Endometrial microvascular endothelial cells (primary cell): ENCODE measurements around the gene ABHD14A. TPM values are rescaled to one million over a fixed set of nuclear protein-coding genes. Genes with fewer than 3 reads are reported as not detected.

Experiments used
- in situ Hi-C: cut with HindIII; loops from 2 replicates; pipeline ENCODE4 v1.10.0; 2017; ENCODE audit warnings: low sequenced_read_pairs, low pct_unique_long_range_greater_than_20kb; ENCODE audit errors: inconsistent ontology term
- total RNA-seq: library from RNA; depleted of rRNA; stranded (reverse); fragments of >200 nt; gene quantifications from one replicate; pipeline ENCODE4 v1.2.3, GENCODE V29; 2015; ENCODE audit errors: inconsistent ontology term

ABHD14A gene
- total RNA-seq, 1 donor from 2014 or later: 31.7 TPM

DNA sequence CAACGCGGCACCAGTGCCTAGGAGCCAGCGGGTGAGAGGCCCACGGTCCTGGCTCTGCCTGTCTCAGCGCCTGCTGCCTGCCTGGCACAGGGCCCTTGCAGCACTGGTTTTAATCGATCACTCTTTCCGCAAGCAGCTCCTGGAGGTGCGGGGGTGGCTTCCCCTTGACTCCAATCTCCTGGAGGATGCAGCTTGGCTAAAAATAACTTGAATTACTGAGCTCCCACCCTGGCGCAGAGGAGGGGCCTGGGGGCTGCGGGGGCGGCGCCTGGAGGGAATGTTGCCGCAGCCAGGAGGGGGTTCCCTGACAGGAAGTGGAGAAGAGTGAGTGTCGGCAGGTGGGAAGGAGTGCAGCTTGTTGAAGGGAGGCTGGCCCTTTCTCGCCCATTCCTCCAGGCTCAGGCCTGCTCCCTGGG lies 30.7 kb downstream of the ABHD14A start:
- in situ Hi-C loops: no loop called here

- in situ Hi-C loops: no loop called here
Observed at GRCh38 chr3:52006017-52006819, 31.4 kb downstream of the ABHD14A start.

- in situ Hi-C loops: no loop called here
Observed at GRCh38 chr3:52006820-52007133, 31.9 kb downstream of the ABHD14A start.

DNA sequence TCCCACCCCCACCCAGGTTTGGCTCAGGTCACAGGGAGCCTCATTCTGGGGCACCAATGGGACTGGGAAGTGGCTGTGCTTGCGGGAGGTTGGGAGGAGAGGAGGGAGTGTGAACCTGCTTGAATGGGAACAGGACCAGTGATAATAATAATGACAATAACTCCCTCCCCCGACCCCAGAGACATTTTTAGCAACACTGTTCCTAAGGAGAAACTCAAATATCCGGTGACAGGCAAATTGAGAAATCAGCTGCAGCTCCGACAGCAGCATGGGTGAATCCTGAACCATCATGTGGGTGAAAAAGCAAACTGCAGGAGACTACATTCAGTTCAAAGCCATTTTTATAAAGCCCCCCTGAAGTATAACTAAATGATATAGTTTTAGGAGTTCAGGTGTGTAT lies 32.4 kb downstream of the ABHD14A start:
- in situ Hi-C loops: no loop called here

GRCh38 chr3:52010431-52010830 lies 35.6 kb downstream of the ABHD14A start:
- in situ Hi-C loops: no loop called here

GRCh38 chr3:52012699-52013098 lies 37.8 kb downstream of the ABHD14A start:
- in situ Hi-C loops: no loop called here

GRCh38 chr3:52013802-52014598 lies 39.1 kb downstream of the ABHD14A start:
- in situ Hi-C loops: no loop called here

GRCh38 chr3:52014613-52015012 lies 39.7 kb downstream of the ABHD14A start:
- in situ Hi-C loops: no loop called here

DNA sequence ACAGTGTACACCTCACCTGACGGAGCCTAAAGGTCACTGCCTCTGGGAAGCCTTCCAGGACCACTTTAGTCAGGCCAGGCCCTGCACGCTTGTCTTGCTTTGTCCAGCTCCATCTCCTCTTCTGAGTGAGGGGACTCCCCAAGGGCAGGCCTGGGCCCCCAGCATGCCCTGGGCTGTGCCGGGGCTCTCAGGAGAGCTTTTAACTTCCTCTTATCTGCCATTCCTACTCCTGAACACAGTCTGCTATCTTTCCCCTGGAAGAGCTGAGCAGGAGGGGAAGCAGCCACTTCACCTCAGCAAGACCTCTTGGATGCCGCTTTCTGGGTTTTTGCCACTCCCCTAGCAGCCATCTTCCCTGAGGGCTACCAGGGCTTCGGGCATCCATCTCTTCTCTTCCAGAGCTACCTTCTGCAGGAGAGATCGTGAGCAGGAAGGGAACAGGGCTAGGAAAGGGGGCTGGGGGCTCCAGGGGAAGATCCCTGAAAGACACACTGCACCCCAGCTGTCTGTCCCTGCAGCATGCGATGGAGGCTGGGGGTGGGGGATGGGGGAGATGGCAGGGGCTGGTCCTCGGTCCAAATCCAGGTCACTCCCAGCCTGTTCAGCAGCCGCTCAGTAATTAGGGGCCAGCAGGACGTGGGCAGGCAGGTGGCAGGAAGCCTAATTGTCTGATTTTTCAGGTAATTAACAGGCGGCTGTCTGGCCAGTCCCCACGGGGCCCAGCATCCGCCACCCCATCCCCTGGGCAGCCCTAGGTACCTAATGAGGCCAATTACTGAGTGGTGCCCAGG lies 40.8 kb downstream of the ABHD14A start:
- in situ Hi-C loops: no loop called here

- in situ Hi-C loops: no loop called here
Observed at GRCh38 chr3:52017586-52017985, 42.7 kb downstream of the ABHD14A start.

DNA sequence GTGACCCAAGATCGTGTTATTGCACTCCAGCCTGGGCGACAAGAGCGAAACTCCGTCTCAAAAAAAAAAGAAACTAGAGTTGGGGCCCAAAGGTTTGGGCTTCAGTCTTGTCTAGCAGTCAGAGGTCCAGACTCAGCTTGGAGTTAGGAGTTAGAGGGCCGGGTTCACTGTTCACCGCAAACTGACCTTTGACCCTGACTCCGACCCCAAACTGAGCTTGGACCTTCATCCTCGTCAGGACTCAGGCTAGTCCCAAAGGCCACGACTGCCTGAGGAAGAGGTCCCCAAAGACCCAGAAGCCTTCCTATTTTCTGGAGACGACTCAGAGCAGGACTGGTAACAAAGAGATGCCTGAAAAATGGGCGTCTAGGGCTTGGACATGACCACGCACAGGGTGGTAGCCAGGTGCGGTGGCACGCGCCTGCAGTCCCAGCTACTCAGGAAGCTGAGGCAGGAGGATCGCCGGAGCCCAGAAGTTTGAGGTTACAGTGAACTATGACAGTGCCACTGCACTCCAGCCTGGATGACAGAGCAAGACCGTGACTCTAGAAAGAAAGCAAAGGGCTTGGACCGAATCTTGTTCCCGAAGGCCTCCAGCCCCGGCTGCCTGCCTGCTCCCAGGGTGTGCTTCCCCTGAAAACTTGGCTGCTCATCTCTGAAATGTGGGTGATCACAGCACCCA lies 43.6 kb downstream of the ABHD14A start:
- in situ Hi-C loops: no loop called here

DNA sequence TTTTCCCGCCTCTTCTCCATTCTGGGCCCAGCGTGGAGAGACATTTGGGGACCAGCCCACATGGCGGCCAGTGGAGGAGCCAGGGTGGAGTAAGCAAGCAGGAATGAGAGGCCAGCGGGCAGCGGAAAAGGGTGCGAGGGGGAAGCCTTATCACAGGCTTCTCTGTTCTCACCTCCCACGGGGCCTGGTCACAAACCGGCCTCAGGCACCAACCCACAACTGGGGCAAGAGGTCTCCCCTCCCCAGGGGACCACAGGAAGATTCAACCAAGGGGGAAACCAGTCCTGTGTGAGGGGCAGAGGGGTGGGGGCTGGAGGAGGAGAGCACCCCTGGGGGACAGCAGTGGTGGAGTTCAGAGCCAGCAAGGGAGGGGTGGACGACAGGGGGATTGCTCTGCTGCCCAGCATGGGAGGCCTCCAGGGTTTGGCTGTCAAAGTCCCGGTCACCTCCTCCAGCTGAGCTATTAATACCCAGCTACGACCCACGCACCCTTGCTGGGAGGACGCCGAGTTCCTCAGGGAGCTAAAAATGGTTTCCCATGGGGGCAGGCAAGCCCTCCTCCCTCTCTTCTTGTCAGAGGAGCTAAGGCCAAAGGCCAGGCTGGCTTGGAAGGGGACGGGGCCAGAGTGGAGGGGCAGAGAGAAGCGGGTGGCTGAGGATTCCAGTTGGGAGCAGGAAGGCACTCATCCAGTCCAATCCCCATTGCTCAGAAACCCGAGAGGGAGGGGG lies 44.7 kb downstream of the ABHD14A start:
- in situ Hi-C loops: no loop called here

DNA sequence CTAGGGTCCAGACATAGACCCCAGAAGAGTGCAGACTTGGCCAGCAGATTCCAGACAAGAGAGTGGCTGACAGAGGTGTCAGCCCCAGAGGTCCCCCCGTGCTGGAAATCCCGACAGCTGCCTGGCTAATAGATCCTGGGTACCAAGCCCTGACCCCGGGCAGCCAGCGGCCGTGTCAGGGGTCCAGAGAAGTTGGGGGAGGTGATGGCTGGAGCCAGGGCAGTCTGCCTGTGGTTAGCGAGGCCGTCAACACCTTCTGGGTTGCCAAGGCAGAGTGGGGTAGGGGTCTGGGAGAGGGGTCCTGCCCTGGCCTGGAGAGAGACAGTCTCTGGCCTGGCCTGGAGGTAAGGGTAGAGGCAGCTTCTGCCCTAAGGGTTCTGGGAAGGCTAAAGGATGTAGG lies 45.9 kb downstream of the ABHD14A start:
- in situ Hi-C loops: no loop called here

DNA sequence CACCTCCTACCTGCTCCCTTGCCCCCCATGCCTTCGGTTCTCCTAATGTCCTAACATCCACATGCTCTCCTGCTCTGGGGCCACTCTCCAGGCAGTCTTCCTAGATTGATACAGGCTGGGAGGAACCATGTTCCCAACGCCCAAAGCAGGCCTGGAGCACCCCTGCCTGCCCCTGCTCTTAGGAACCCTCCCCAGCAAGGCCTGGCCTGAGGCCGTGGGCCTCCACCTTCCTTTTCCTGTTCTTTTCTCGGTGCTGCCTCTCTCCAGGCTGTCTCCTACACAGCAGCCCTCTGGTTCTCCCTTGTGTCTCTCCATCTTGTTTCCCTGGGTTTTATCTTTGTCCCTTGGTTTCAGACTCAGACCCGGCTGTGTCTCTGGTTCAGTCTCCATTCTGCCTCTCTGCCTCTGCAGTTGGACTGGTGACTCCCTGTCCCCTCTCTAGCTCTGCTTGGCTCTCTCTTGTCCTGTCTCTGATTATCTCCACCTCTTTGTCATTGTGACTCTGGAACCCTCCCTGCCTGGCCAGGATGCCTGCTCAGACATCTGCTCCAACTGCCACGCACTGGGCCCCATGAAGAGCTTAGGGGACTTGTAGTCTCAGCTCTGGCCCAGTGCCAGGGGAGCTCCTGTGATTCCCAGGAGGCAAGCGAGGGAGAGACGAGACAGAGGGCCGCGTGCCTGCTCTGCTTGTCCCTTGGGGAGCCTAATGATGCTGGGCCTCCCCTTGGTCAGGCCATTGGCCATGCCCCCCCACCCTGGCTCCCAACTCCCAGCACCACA lies 46.8 kb downstream of the ABHD14A start:
- in situ Hi-C loops: no loop called here

- in situ Hi-C loops: no loop called here
Observed at GRCh38 chr3:52022323-52023100, 47.6 kb downstream of the ABHD14A start.

- in situ Hi-C loops: no loop called here
Observed at GRCh38 chr3:52023101-52023770, 48.4 kb downstream of the ABHD14A start.
